Ramos (cell line): ENCODE data around the gene TRIM45.
"Not testable (repeated sequence)": the region's sequence is repeated elsewhere in the genome, so short reads cannot be mapped to it uniquely, and the experiment has no call there.

Experiments
- in situ Hi-C: fragments of 300-500 bp; cut with MboI; formaldehyde crosslinking; loops from one replicate; pipeline ENCODE4 v1.14.3; 2022; ENCODE audit warnings: low sequenced_read_pairs; ENCODE audit not compliant: unreplicated experiment

Gene TRIM45

DNA sequence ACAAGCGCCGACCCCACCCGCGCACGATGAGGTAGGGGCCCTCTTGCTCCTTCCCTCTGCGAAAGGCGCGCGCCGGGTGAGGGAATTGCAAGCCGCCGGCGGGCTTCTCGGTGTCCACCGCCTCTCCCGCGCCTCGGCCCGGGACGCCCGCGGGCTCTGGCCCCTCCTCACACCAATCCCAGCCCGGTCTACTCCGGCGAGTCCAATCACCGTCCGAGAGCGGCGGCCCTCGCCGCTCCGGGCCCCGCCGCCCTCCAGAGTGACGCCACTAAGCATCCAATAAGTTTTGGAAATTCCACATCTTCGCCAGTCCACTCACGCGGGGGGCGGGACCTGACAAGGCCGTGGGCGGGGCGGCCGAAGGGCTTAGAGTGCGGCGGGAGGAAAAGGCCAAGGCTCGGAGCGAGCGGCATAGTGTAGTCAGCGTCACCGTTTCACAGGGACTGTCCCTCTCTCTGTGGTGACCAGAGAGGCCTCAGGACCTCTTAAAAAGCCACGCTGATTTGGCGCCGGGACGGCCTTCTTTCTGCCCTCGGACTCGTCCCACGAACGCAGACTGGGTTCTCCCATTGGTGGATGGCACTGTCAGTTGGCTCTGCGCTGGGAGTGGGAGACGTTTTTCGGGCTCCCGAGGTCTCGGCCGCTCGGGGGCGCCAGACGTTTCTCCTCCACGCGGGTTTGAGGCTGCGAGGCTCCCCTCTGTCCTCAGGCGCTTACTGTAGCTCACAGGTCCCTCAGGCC is at the start of gene TRIM45:
Gene TRIM45 (minus strand): TSS at position 161 of the 741 bp plus-strand sequence. CDS start 548 bp downstream, outside the sequence.
- in situ Hi-C loops = no loop called here

DNA sequence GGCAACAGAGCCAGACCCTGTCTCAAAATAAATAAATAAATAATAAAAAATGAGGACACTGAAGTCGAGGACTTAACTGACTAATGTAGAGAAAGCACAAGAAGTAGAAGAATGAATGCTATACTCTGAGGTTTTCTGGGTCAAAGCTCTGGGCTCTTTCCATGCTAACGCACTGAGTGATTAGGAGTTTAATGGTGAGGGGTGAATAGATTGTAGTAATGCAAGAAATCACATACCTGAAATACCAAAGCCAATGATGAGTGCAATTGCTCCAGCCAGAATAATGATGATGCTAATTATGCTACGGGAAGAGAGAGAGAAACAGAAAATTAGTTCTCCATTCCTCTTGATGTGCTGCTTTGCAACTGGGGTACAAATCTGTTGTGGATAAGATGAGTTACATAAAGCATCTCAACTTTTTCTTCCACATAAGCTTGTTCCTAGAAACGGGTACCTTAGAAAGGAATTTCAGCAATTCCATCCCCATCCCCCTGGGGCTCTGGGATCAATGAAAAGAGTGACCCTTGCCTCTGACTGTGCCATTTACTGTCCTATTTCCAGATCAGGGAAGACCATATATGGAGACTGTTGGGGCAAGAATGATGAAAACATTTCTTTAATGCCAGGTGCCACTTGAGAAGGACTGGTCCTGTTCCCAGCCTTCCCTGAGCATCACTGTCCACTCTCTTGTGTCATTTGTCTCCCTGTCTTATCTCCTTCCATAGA is 48.5 kb upstream of the TRIM45 start:
- in situ Hi-C loops = no loop called here

DNA sequence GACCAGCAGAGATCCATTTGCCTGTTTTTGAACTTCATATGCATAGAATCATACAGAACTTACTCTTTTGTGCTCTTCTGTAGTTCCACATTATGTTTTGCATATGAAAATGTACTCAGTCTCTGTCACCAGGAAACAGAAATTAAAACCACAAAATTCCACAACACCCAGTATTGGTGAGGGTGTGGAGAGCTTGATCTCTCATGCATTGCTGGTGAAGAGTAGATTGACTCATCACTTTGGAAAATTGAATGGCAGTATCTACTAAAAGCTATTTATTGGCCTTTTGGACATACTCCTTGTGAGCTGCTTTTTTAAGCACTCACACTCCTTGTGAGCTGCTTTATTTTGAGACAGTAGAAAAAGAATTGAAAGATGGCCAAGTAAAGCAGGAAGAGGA is 45.9 kb upstream of the TRIM45 start:
- in situ Hi-C loops = no loop called here

GRCh38 chr1:117166076-117166475 is 44.5 kb upstream of the TRIM45 start:
- in situ Hi-C loops = no loop called here

DNA sequence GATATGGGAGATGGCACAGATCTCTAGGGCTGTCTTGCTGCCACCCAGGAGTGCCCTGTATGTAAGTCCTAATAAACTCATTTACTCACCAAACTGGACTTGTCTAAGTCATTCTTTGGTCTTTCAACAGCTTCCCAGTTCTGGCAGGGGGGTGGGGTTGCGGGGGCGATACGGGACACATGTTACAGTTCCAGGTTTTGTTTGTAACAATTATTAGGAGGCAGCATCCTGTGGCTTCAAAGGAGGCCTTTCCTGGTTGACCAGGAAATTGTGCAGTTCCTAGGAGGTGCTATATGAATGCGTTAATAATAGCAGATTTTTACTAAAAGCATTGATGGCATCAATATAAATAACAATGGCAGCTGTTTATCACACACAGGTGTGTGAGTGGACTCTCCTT is 42.7 kb upstream of the TRIM45 start:
- in situ Hi-C loops = no loop called here

DNA sequence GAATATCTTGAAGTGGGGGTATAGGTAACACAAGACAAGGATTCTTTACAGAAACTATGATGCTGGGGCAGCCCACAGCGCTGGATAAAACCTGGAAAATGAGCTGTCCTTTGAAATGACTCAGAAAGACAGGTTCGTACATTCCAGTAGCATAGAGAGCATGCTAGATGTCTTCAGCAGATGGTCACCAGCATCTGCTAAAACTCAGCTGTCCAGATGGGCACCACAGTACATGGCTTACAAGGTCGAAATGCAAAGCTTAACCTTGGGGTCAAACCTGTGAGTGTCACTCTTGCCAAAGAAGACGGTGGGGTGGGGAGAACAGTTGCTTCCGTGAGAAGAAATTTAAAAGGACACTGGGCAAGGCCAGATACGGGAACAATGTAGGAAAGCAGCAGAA is 41.3 kb upstream of the TRIM45 start:
- in situ Hi-C loops = no loop called here

DNA sequence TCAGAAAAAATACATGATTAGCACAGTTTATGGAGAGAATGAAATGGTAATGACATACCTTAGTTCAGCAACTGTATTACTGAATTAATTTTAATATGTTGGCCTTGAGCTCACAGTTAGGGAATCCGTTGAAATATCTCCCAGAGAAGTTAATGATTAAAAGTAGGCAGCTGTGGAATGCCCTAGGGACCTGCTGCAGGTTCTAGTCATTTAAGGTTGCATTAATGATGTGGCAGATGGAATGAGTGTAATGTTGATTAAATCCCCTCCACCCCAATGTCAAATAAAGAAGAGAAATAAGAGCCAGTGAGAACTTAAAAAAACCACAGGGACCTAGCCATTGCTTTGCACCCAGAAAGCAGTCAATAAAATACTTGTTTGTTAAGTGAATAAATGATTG is 40.3 kb upstream of the TRIM45 start:
- in situ Hi-C loops = no loop called here

DNA sequence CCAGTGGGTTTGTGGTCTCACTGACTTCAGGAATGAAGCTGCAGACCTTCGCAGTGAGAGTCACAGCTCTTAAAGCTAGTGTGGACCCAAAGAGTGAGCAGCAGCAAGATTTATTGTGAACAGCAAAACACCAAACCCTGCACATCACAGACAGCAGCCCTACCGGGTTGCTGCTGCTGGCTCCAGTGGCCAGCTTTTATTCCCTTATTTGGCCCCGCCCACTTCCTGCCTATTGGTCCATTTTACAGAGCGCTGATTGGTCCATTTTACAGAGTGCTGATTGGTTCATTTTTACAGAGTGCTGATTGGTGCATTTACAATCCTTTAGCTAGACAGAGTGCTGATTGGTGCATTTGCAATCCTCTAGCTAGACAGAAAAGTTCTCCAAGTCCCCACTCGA is 29.8 kb upstream of the TRIM45 start:
- in situ Hi-C loops = not testable (repeated sequence)

DNA sequence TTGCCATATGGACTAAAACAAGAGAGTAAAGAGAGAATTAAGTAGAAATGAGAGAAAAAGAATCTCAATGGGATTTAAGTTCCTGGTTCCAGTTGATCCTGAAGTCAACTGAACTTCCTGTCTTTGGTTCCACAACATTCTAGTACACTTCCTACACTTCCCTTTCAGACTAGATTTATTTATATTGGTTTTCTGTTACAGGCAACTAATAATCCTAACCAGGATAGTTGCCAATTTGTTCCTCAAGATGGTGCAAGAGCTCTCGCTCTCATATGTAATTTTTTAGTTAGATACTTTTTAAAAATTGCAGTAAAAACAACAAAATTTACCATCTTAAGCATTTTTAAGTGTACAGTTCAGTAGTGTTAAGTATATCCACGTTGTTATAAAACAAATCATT is 28.8 kb upstream of the TRIM45 start:
- in situ Hi-C loops = no loop called here

DNA sequence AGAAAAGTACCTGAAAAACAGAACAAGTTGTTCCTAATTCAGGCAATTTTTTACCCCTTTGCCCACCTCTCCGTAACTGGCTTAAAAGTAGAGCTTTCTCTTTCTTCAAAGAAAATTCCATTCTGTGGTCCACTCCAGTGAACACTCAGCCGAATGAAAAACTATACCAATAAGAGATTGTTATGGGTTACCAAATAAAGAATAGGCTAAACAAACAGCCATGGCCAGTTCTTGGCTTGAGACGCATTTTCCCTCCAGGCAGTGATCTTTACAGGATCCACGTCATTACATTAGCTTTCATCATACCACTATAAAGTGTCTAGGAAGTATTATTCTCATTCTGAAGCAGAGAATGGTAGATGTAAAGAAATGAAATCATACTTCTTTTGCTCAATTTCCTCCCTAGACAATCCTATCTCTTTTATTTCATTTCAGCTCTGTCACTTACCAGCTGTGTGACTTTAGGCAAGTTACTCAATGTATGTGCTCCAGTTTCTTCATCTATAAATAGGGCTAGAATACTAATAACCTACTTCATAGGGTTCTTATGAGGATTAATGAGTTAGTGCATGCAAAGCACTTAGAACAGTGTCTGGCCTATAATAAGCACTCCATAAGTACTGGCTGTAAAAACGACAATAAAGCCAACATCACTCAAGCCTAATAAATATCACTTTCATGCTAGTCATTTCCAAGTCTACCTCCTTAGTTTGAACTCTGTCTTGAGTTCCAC is 26.5 kb upstream of the TRIM45 start:
- in situ Hi-C loops = no loop called here

- in situ Hi-C loops = no loop called here
These were observed 25.8 kb upstream of the TRIM45 start for GRCh38 chr1:117147341-117147831.

DNA sequence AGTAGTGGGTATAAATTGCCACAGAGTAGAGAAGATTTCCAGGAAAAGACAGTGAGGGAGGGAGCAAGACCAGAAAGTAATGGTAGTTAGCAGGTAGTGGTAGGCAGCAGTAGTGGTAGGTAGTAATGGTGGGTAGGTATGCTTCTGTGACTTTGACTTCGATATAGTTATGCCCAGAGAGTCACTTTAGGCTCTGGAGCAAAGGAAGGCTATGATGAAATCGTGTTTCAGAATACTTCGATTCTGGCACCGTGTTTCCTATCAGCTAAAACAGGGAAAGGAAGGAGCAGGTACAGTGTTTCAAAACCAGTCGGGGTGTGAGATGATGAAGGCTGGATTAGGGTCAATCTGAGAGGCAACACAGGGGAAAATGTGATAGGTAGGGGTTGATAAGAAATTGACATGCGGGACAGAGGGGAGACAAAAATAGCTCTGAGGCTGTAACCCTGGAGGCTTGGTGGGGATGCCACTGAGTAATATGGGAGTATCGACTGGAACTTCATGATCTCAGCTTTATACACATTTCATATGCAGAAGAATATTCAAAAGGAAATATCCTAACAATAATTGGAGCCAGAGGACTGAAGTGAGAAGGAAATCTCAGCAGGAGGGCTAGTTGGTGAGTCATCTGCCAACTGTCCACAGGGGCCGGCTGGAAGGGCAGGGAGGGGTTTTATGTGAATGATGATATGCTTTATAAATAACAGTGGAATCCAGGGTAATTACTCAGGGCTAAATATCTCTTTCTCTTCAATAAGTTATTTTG is 25.2 kb upstream of the TRIM45 start:
- in situ Hi-C loops = no loop called here

DNA sequence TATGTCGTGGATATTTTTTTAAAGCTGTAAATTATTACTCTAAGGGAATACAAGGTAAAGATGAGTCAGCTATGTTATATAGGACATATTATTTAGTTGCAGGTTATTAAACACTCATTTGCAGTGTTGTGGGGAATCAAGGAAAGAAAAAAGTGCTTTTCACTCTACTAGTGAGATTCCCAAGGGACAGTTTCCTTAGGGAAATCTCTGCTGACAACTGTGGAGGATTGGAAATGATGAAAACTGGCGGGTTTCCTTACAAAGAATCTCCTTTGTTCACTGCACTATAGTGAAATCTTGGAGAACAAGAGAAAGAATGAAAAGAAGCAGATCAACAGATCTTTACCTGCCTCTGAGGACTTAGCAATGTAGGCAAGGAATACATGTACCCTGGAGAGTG is 24.5 kb upstream of the TRIM45 start:
- in situ Hi-C loops = no loop called here

DNA sequence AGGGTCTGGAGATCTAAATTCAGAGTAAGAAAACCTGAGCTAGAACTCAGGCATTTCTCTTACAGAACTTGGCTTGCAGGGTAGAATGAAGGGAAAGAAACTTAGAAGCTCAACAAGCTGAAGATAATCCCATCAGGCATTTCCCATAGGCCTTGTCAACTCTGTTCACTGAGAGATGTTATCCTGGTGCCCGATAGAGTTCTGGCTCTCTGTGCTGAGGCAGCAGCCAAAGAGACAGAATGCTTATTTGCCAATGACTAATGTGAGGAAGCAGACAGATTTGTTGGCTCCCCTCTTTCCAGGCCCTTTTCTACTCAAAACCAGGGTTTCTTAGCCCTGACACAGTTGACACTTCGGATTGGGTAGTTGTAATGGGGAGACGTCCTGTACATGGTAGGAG is 22.3 kb upstream of the TRIM45 start:
- in situ Hi-C loops = no loop called here

- in situ Hi-C loops = no loop called here
These were observed 21.6 kb upstream of the TRIM45 start for GRCh38 chr1:117143172-117143571.

GRCh38 chr1:117142200-117142599 is 20.7 kb upstream of the TRIM45 start:
- in situ Hi-C loops = no loop called here

GRCh38 chr1:117138561-117138960 is 17.0 kb upstream of the TRIM45 start:
- in situ Hi-C loops = no loop called here

GRCh38 chr1:117138106-117138505 is 16.6 kb upstream of the TRIM45 start:
- in situ Hi-C loops = no loop called here

DNA sequence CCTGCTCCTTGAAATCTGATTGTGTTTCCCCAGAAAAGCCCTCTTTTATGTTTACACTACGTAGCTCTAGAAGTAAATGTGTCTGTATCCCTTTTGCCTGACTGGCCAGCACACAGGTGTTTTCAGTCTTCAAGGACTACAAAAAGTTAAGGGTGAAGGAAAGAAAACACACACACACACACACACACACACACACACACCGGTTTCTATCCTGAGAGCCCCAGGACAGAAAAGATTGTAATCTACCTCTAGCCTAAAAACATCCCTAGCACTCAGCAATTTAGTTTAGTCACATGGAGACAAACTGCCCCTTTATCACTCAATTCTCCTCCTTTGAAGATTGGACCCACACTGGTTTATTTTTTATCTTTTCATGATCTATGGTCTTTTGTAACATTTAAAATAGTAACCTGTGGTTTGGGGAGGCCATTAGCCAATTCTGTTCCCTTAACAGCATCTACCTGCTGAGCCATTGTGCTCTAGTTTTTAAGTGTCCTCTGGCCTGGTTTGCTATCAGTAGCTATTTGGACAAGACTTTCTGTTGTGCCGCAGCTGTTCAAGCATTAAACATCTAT is 15.8 kb upstream of the TRIM45 start:
- in situ Hi-C loops = no loop called here

DNA sequence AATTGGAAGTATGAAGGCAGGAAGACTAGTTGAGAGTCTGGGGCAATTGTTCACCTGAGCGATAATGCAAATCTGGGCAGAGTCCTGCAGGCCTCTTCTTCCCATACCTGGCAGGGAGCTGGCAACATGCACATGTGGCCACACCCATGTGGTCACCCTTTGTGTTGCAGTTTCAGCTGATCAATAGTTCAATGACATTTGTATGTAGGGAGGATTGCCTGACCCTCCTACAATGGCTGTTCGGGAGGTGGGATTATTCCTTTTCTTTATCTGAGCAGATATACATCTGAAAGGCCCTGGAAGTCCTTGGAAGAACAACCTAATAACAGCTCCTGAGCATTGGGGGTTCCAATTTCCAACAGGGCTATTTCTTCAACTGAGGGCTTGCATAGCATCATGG is 15.2 kb upstream of the TRIM45 start:
- in situ Hi-C loops = no loop called here
